ENCODE data around the gene FXN.

DNA sequence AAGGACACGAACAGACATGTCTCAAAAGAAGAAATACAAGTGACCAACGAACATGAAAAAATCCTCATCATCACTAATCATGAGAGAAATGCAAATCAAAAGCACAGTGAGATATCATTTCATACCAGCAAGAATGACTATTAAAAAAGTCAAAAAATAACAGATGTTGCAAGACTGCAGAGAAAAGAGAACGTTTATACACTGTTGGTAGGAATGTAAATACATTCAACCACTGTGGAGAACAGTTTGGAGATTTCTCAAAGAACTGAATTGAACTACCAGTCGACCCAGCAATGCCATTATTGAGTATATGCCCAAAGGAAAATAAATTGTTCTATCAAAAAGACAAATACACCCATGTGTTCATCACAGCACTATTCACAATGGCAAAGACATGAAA, 45.7 kb downstream of the FXN start:
- no peak for TF ChIP-seq EZH2phosphoT487 (IDR thresholded peaks at IDR 0.05; ENCODE audit: insufficient read depth, low read depth)
- TF ChIP-seq EZH2 (IDR thresholded peaks at IDR 0.05; ENCODE audit: insufficient read depth, poor library complexity, severe bottlenecking) = no peak
